Keratinocyte (primary cell): Measurements from ENCODE around the gene EXT2.

Experiments used
- EZH2 ChIP-seq: IDR thresholded peaks from one replicate; pipeline ENCODE4 v1.6.1; 2012; ENCODE audit warnings: inconsistent platforms, mild to moderate bottlenecking, low read length, moderate library complexity
- TF ChIP-seq, protein P1 (sequence below), 3 experiments: IDR thresholded peaks in 1 of 3; conservative IDR thresholded peaks in 1 of 3; optimal IDR thresholded peaks in 1 of 3; 2 replicates in 2 of 3; 3 replicates in 1 of 3; pipeline versions ENCODE3 to v1.5.1; 2011; ENCODE audit warnings: low read length in 3 of 3, mild to moderate bottlenecking in 3 of 3, moderate library complexity in 2 of 3, control low read depth in 1 of 3, inconsistent platforms in 1 of 3; ENCODE audit not compliant: insufficient read depth in 2 of 3; ENCODE audit errors: extremely low read depth in 1 of 3

DNA sequence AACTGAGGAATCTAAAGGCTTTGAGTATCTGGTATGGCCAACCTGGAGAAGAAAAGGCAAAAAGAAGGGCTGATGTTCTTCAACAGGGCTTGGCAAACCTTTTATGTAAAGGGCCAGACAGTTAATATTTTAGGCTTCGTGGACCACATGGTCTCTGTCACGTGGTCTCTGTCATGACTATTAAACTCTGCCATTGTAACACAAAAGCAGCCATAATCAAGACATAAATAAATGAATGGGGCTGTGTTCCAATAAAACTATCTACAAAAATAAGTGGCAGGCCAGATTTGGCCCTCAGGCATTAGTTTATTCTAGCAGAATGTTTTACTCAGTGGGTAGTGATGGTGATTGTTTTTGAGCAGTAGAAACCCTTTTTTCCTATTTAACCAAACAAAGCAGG lies 48.2 kb upstream of the EXT2 start:
- TF ChIP-seq, protein P1, sequence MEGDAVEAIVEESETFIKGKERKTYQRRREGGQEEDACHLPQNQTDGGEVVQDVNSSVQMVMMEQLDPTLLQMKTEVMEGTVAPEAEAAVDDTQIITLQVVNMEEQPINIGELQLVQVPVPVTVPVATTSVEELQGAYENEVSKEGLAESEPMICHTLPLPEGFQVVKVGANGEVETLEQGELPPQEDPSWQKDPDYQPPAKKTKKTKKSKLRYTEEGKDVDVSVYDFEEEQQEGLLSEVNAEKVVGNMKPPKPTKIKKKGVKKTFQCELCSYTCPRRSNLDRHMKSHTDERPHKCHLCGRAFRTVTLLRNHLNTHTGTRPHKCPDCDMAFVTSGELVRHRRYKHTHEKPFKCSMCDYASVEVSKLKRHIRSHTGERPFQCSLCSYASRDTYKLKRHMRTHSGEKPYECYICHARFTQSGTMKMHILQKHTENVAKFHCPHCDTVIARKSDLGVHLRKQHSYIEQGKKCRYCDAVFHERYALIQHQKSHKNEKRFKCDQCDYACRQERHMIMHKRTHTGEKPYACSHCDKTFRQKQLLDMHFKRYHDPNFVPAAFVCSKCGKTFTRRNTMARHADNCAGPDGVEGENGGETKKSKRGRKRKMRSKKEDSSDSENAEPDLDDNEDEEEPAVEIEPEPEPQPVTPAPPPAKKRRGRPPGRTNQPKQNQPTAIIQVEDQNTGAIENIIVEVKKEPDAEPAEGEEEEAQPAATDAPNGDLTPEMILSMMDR (optimal IDR thresholded peaks at IDR 0.05 in 1 of 3, IDR thresholded peaks at IDR 0.05 in 1 of 3, conservative IDR thresholded peaks at IDR 0.05 in 1 of 3; ENCODE audit: extremely low read depth in 1 of 3, insufficient read depth in 2 of 3, low read length in 3 of 3), result no peak
- no peak for TF ChIP-seq EZH2
